Loucy (cell line): ENCODE data around the gene MYH7.

ENCODE experiments used
- H2AFZ ChIP-seq: fragments of 200-600 bp; sonication (generic); 2 replicates; pipeline ENCODE4 v1.6.0; 2016; ENCODE audit warnings: antibody characterized with exemption, mild to moderate bottlenecking, low read length, moderate library complexity
- H3F3A ChIP-seq: fragments of 200-600 bp; 2 replicates; pipeline ENCODE4 v1.6.0; 2016; ENCODE audit warnings: antibody characterized with exemption, low read depth, mild to moderate bottlenecking
- H3K27me3 ChIP-seq: fragments of 200-600 bp; sonication (generic); 2 replicates; pipeline ENCODE4 v1.6.1; 2014; ENCODE audit warnings: low read length, mild to moderate bottlenecking; ENCODE audit not compliant: insufficient read depth, poor library complexity, severe bottlenecking
- H3K36me3 ChIP-seq: fragments of 200-600 bp; sonication (generic); 2 replicates; pipeline ENCODE4 v1.6.1; 2016; ENCODE audit warnings: low read length; ENCODE audit not compliant: insufficient read depth
- H3K4me1 ChIP-seq: fragments of 200-600 bp; sonication (generic); 2 replicates; pipeline ENCODE4 v1.5.1; 2014; ENCODE audit warnings: low read length, mild to moderate bottlenecking; ENCODE audit not compliant: insufficient read depth, poor library complexity, severe bottlenecking
- H3K4me2 ChIP-seq: fragments of 200-600 bp; sonication (generic); 2 replicates; pipeline ENCODE4 v1.6.0; 2014; ENCODE audit warnings: antibody characterized with exemption, low read length, low read depth, mild to moderate bottlenecking; ENCODE audit not compliant: poor library complexity, severe bottlenecking
- H3K4me3 ChIP-seq: fragments of 200-600 bp; sonication (generic); 2 replicates; pipeline ENCODE4 v1.5.1; 2014; ENCODE audit warnings: low read length, mild to moderate bottlenecking, mixed read lengths; ENCODE audit not compliant: poor library complexity, severe bottlenecking
- H3K79me2 ChIP-seq: fragments of 200-600 bp; sonication (generic); 2 replicates; pipeline ENCODE4 v1.6.1; 2014; ENCODE audit warnings: low read length; ENCODE audit not compliant: insufficient read depth
- H3K9ac ChIP-seq: fragments of 200-600 bp; sonication (generic); 2 replicates; pipeline ENCODE4 v1.6.0; 2014; ENCODE audit warnings: mild to moderate bottlenecking, low read depth, low read length, moderate library complexity; ENCODE audit not compliant: poor library complexity, severe bottlenecking
- H3K9me2 ChIP-seq: fragments of 200-600 bp; sonication (generic); replicated peaks from 2 replicates; pipeline ENCODE4 v1.6.1; 2016; ENCODE audit warnings: low read depth, low read length, mixed read lengths
- H3K9me3 ChIP-seq: fragments of 200-600 bp; sonication (generic); 2 replicates; pipeline ENCODE4 v1.6.1; 2014; ENCODE audit warnings: mild to moderate bottlenecking, antibody characterized with exemption, low read length, low read depth; ENCODE audit not compliant: insufficient read depth
- H4K20me1 ChIP-seq: fragments of 200-600 bp; sonication (generic); 2 replicates; pipeline ENCODE4 v1.6.0; 2014; ENCODE audit warnings: antibody characterized with exemption, low read length, mild to moderate bottlenecking; ENCODE audit not compliant: insufficient read depth, poor library complexity, severe bottlenecking
- CTCF ChIP-seq: fragments of 200-600 bp; sonication (generic); conservative IDR thresholded peaks from 2 replicates; pipeline ENCODE4 v1.5.1; 2014; ENCODE audit warnings: mild to moderate bottlenecking, antibody characterized with exemption, low read length
- EZH2phosphoT487 ChIP-seq: fragments of 200-600 bp; IDR thresholded peaks from 2 replicates; pipeline ENCODE4 v1.6.1; 2018; ENCODE audit warnings: antibody characterized with exemption, mild to moderate bottlenecking, moderate library complexity, borderline replicate concordance

The MYH7 gene

GRCh38 chr14:23379366-23380196, 55.9 kb downstream of the MYH7 start:
- H4K20me1 ChIP-seq: no peaks in the 10 kb centered on the region
- H2AFZ ChIP-seq: no peak overlapping the region
- H3K9me3 ChIP-seq: no peaks in the 10 kb centered on the region
- no peaks in the 10 kb centered on the region for H3K36me3 ChIP-seq
- no peak overlapping the region for H3K4me3 ChIP-seq
- no peak overlapping the region for H3K9ac ChIP-seq
- H3K4me2 ChIP-seq: no peak overlapping the region
- no peaks in the 10 kb centered on the region for H3K79me2 ChIP-seq
- no peaks in the 10 kb centered on the region for H3K4me1 ChIP-seq
- TF ChIP-seq CTCF: peak; percentile 97
- no peak for TF ChIP-seq EZH2phosphoT487
- H3F3A ChIP-seq: no peaks in the 10 kb centered on the region
- H3K27me3 ChIP-seq: no peaks in the 10 kb centered on the region
- H3K9me2 ChIP-seq: no peaks in the 10 kb centered on the region

- Histone ChIP-seq H3K9ac (no peak overlapping the region), H4K20me1 (no peaks in the 10 kb centered on the region), H3F3A (no peaks in the 10 kb centered on the region), H3K4me2 (no peak overlapping the region), H3K9me3 (no peaks in the 10 kb centered on the region), H2AFZ (no peak overlapping the region), H3K4me1 (no peaks in the 10 kb centered on the region), H3K4me3 (no peak overlapping the region), H3K9me2 (no peaks in the 10 kb centered on the region), H3K27me3 (no peaks in the 10 kb centered on the region), H3K79me2 (no peaks in the 10 kb centered on the region), H3K36me3 (no peaks in the 10 kb centered on the region)
- no peak for TF ChIP-seq CTCF
- TF ChIP-seq EZH2phosphoT487: no peak
Observed at GRCh38 chr14:23378612-23379220, 56.7 kb downstream of the MYH7 start.

- H4K20me1 ChIP-seq: no peaks in the 10 kb centered on the region
- H3K4me1 ChIP-seq: no peaks in the 10 kb centered on the region
- H3K27me3 ChIP-seq: no peaks in the 10 kb centered on the region
- H2AFZ ChIP-seq: no peak overlapping the region
- no peak overlapping the region for H3K9ac ChIP-seq
- no peaks in the 10 kb centered on the region for H3F3A ChIP-seq
- no peaks in the 10 kb centered on the region for H3K36me3 ChIP-seq
- no peak overlapping the region for H3K4me3 ChIP-seq
- no peak overlapping the region for H3K4me2 ChIP-seq
- no peaks in the 10 kb centered on the region for H3K9me2 ChIP-seq
- H3K79me2 ChIP-seq: no peaks in the 10 kb centered on the region
- TF ChIP-seq CTCF: no peak
- TF ChIP-seq EZH2phosphoT487: no peak
- H3K9me3 ChIP-seq: no peaks in the 10 kb centered on the region
Observed at GRCh38 chr14:23377573-23378563, 57.6 kb downstream of the MYH7 start.
